ENCODE measurements around the gene FGD6. TPM values are rescaled to one million over a fixed set of nuclear protein-coding genes. Genes with fewer than 3 reads are reported as not detected.

Gene FGD6
- total and polyA plus RNA-seq, 2 of the 4 experiments (the other 2 are of a cell fraction), result 2.6 to 9.5 TPM

- Histone ChIP-seq H4K8ac (ENCODE audit: low read depth in 2 of 2, low read length in 2 of 2) (no peak overlapping the region), H3K4me1 (ENCODE audit: control insufficient read depth, insufficient read depth, low read length) (no peaks in the 10 kb centered on the region), H4K5ac (ENCODE audit: low read depth, low read length) (no peak overlapping the region), H3K23ac (ENCODE audit: low read depth, low read length) (no peak overlapping the region), H2BK5ac (ENCODE audit: low read depth, low read length, poor library complexity, severe bottlenecking) (no peak overlapping the region), H2AK5ac (ENCODE audit: low read depth, low read length) (no peak overlapping the region), H2BK15ac (ENCODE audit: low read depth, low read length) (no peak overlapping the region), H3K27me3 (ENCODE audit: control insufficient read depth, insufficient read depth, low read length) (no peaks in the 10 kb centered on the region), H2BK20ac (ENCODE audit: low read depth, low read length) (no peak overlapping the region), H3K79me1 (ENCODE audit: low read depth in 1 of 2, low read length in 2 of 2) (peaks cover 11 to 36% of the 10 kb centered on the region in 2 experiments), H2AFZ (replicated peaks; ENCODE audit: low read length, poor library complexity) (no peak overlapping the region), H3K4me2 (ENCODE audit: low read depth, low read length) (no peak overlapping the region), H2BK120ac (ENCODE audit: low read depth, low read length) (no peak overlapping the region), H3K9ac (ENCODE audit: low read depth, low read length) (no peak overlapping the region), H3K18ac (ENCODE audit: low read depth, low read length) (no peak overlapping the region), H4K20me1 (ENCODE audit: insufficient read depth, low read length) (peaks cover 4% of the 10 kb centered on the region; the same call in 1 of the 2 replicates), H3K4me3 (ENCODE audit: insufficient read depth, low read depth, low read length) (no peak overlapping the region), H3K14ac (replicated peaks; ENCODE audit: low read depth, low read length) (no peak overlapping the region), H3K9me3 (ENCODE audit: control insufficient read depth, insufficient read depth, low read length) (no peaks in the 10 kb centered on the region), H3K36me3 (ENCODE audit: control insufficient read depth, insufficient read depth, low read length) (no peaks in the 10 kb centered on the region), H2AK9ac (replicated peaks; ENCODE audit: low read depth, low read length, poor library complexity) (no peak overlapping the region), H3K56ac (ENCODE audit: extremely low read depth, insufficient read depth, low read length) (no peak overlapping the region), H4K91ac (ENCODE audit: insufficient read depth, low read depth, low read length) (no peak overlapping the region), H3K27ac (ENCODE audit: insufficient read depth, low read length) (no peak overlapping the region), H3K9me1 (ENCODE audit: insufficient read depth, low read length) (no peaks in the 10 kb centered on the region), H3K4ac (ENCODE audit: low read depth, low read length) (no peak overlapping the region)
- BruUV-seq (replicated peaks), result no TSS peak
- dilution Hi-C loops (cut with HindIII; ENCODE audit: low sequenced_read_pairs, unreplicated experiment), result no loop called here
- ATAC-seq (ENCODE audit: low read depth), result no peak
- ChIA-PET POLR2A (ENCODE audit: unreplicated experiment) (no interaction called here), CTCF (no interaction called here)
- intact Hi-C loops (cut with micrococcal nuclease), result no loop called here
- TF ChIP-seq MAZ (IDR thresholded peaks at IDR 0.05; ENCODE audit: borderline replicate concordance, low read depth, low read length), result no peak
- no peak for TF ChIP-seq CHD1 (IDR thresholded peaks at IDR 0.05; ENCODE audit: low read depth, low read length)
- no peak for TF ChIP-seq MXI1 (IDR thresholded peaks at IDR 0.05; ENCODE audit: borderline replicate concordance, low read depth, low read length)
- TF ChIP-seq, protein P1, sequence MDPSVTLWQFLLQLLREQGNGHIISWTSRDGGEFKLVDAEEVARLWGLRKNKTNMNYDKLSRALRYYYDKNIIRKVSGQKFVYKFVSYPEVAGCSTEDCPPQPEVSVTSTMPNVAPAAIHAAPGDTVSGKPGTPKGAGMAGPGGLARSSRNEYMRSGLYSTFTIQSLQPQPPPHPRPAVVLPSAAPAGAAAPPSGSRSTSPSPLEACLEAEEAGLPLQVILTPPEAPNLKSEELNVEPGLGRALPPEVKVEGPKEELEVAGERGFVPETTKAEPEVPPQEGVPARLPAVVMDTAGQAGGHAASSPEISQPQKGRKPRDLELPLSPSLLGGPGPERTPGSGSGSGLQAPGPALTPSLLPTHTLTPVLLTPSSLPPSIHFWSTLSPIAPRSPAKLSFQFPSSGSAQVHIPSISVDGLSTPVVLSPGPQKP (IDR thresholded peaks at IDR 0.05; ENCODE audit: borderline replicate concordance, low read depth, low read length), result no peak
- TF ChIP-seq, protein P2, sequence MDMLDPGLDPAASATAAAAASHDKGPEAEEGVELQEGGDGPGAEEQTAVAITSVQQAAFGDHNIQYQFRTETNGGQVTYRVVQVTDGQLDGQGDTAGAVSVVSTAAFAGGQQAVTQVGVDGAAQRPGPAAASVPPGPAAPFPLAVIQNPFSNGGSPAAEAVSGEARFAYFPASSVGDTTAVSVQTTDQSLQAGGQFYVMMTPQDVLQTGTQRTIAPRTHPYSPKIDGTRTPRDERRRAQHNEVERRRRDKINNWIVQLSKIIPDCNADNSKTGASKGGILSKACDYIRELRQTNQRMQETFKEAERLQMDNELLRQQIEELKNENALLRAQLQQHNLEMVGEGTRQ (IDR thresholded peaks at IDR 0.05; ENCODE audit: low read depth, low read length), result no peak
- TF ChIP-seq RFX5 (IDR thresholded peaks at IDR 0.05; ENCODE audit: low read depth, low read length), result no peak
- no peak for TF ChIP-seq CEBPB (IDR thresholded peaks at IDR 0.05; ENCODE audit: low read depth, low read length)
- TF ChIP-seq BHLHE40 (IDR thresholded peaks at IDR 0.05; ENCODE audit: low read depth, low read length), result no peak
- TF ChIP-seq RCOR1 (IDR thresholded peaks at IDR 0.05; ENCODE audit: insufficient replicate concordance, low read length), result no peak
- in situ Hi-C loops (cut with MboI; ENCODE audit: low sequenced_read_pairs), result no loop called here
- no CpG with 5 or more reads among the region's 3 CpGs for WGBS, 2 experiments (ENCODE audit: extremely low coverage in 2 of 2, insufficient read length in 1 of 2)
- DNase-seq, result no peak
These were observed 2.8 kb downstream of the FGD6 start for GRCh38 chr12:95214466-95214865.

Measured in IMR-90 (cell line).